Measurements from ENCODE around the gene SYN1.

SYN1 gene

DNA sequence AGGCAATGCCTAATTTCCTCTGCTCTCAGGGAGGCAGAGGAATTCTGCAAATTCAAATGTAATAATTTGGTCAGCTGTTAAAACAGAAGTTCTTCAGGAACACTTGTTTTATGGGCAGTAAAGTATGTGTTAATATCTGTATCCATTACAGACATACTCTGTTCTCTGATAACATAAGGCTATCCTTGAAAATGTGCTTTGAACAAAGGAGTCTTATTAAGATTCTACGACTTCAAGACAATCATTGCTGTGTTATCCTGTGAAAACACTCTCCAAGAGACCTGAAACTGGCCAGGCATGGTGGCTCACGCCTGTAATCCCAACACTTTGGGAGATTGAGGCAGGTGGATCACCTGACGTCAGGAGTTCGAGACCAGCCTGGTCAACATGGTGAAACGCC is 12.0 kb upstream of the SYN1 start:
- Histone ChIP-seq H3K27me3 (no peaks in the 10 kb centered on the region), H3K36me3 (no peaks in the 10 kb centered on the region; the same call in 1 of the 2 replicates), H3K4me3 (ENCODE audit: low read depth, low read length) (no peak overlapping the region), H3K9me3 (no peaks in the 10 kb centered on the region), H3K4me1 (no peaks in the 10 kb centered on the region)
- DNase-seq: no peak
- TF ChIP-seq, protein P1, sequence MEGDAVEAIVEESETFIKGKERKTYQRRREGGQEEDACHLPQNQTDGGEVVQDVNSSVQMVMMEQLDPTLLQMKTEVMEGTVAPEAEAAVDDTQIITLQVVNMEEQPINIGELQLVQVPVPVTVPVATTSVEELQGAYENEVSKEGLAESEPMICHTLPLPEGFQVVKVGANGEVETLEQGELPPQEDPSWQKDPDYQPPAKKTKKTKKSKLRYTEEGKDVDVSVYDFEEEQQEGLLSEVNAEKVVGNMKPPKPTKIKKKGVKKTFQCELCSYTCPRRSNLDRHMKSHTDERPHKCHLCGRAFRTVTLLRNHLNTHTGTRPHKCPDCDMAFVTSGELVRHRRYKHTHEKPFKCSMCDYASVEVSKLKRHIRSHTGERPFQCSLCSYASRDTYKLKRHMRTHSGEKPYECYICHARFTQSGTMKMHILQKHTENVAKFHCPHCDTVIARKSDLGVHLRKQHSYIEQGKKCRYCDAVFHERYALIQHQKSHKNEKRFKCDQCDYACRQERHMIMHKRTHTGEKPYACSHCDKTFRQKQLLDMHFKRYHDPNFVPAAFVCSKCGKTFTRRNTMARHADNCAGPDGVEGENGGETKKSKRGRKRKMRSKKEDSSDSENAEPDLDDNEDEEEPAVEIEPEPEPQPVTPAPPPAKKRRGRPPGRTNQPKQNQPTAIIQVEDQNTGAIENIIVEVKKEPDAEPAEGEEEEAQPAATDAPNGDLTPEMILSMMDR (IDR thresholded peaks at IDR 0.05; ENCODE audit: low read depth, low read length): no peak

DNA sequence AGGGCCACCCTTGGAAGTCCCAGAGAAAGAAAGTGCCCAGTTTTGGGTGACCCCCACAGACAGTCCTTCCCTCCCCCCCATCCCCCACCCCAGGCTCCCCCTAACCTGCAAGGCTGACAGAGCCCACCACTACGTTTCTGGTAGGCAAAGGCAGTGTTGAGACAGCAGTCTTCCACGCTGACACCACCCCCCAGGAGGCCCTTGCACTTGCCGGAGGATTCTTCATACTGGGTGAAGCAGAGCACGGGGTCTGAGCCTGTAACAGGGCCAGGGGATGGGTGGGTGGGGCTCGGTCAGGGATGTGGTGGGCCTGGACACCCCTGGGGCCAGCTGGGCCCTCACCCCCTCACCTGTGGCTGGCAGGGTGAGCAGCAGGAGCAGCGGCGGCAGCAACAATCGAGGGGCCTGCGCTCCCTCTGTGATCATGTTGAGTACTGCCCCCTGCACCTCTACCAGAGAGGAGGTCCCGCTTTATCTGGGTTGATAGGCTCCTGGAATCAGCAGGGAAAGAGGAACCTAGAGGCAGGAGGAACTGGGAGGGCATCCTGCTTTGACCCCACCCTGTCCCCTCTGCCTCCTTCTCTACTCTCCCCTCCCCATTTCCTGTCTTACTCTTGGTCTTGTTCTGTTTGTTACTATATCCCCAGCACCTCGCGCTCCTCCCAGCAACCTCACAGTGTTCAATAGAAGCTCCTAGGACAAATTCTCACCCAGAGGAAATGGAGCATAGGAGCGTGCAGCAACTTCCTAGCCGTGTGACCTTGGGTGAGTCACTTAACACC is 10.0 kb upstream of the SYN1 start, which contains the start of gene CFP:
Gene CFP, minus strand, starts transcription at position 512 of the 782 bp plus-strand sequence. Its CDS starts 86 bp downstream, at position 426.
- H3K4me3 ChIP-seq (ENCODE audit: low read depth, low read length): no peak within 1 kb of the TSS

DNA sequence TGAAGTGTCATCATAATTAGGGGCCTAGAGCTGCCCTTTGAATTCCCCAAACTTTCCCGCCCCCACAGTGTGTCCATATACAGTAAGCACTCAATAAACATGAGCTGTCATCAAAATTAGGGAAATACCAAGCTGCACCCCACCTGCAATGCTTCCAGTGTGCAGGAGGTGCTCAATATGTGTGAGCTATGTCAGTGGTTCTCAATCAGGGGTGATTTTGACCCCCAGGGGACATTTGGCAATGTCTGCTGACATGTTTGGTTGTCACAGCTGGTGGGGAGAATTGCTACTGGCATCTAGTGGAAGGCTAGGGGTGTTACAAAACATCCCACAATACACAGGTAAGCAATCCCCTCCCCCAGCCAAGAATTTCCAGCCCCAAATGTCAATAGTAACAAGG is 9.3 kb upstream of the SYN1 start:
- H3K9me3 ChIP-seq: no peaks in the 10 kb centered on the region
- no peak for DNase-seq
- no peaks in the 10 kb centered on the region for H3K27me3 ChIP-seq
- H3K4me1 ChIP-seq: no peaks in the 10 kb centered on the region
- H3K36me3 ChIP-seq: no peaks in the 10 kb centered on the region
- no peak overlapping the region for H3K4me3 ChIP-seq (ENCODE audit: low read depth, low read length)
- TF ChIP-seq, protein P1 (IDR thresholded peaks at IDR 0.05; ENCODE audit: low read depth, low read length): peak; percentile 13; the same call in 1 of the 2 replicates

More for the DNA sequence above, 10.0 kb upstream of the SYN1 start, which contains the start of gene CFP:
- no peak for DNase-seq
- H3K36me3 ChIP-seq: no peaks in the 10 kb centered on the region
- no peaks in the 10 kb centered on the region for H3K27me3 ChIP-seq
- no peaks in the 10 kb centered on the region for H3K9me3 ChIP-seq
- TF ChIP-seq, protein P1 (IDR thresholded peaks at IDR 0.05; ENCODE audit: low read depth, low read length): no peak
- H3K4me1 ChIP-seq: no peaks in the 10 kb centered on the region

DNA sequence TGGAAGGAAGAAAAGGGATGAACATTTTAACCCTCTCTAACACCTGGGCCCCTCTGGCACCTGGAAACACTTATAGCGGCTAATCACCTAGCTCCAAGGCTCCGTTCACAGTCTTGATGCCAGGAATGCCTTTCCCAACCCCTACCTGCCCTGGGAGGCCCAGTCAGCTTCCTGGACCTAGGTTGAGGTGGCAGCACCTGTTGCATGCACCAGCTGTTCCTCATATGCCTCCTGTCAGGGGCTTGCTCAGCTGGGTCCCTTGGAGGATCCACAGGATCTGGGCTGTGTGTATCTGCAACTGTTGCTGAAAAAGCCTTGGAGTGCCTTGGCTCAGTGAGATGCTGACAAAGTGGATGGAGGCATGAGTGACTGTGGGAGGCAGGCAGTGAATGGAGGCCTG is 5.7 kb upstream of the SYN1 start:
- no peaks in the 10 kb centered on the region for H3K27me3 ChIP-seq
- no peak for DNase-seq
- no peaks in the 10 kb centered on the region for H3K9me3 ChIP-seq
- H3K4me3 ChIP-seq (ENCODE audit: low read depth, low read length): no peak overlapping the region
- H3K4me1 ChIP-seq: no peaks in the 10 kb centered on the region
- TF ChIP-seq, protein P1 (IDR thresholded peaks at IDR 0.05; ENCODE audit: low read depth, low read length): no peak
- H3K36me3 ChIP-seq: no peaks in the 10 kb centered on the region

DNA sequence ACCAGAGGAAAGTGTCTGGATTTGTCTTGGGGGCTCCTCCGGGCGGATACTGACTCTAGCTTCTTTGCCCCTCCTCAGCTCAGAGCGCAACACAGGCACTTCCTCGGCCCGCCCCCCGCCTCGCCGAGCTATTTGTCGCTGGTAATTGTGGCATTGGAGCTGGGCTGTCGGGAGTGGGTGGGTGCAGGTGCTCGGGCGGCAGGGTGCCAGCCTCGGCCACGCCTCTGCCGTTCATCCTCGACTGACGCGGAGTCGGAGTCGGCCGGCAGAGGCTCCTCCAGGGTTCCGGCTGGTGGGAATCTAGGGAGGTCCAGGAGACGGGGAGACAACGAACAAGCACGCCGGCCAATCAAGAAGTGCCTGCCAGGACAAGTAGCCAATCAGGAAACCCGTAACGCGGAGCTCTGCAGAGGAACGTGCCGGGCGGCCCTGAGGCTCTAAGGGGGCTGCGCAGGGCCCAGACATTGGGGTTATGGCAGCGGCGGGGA is 3.9 kb upstream of the SYN1 start:
- TF ChIP-seq, protein P1 (IDR thresholded peaks at IDR 0.05; ENCODE audit: low read depth, low read length): no peak
- DNase-seq: peak; percentile 89
- peak overlapping the region; percentile 48 for H3K4me3 ChIP-seq (ENCODE audit: low read depth, low read length)
- H3K9me3 ChIP-seq: no peaks in the 10 kb centered on the region
- H3K27me3 ChIP-seq: no peaks in the 10 kb centered on the region
- no peaks in the 10 kb centered on the region for H3K4me1 ChIP-seq
- no peaks in the 10 kb centered on the region for H3K36me3 ChIP-seq

DNA sequence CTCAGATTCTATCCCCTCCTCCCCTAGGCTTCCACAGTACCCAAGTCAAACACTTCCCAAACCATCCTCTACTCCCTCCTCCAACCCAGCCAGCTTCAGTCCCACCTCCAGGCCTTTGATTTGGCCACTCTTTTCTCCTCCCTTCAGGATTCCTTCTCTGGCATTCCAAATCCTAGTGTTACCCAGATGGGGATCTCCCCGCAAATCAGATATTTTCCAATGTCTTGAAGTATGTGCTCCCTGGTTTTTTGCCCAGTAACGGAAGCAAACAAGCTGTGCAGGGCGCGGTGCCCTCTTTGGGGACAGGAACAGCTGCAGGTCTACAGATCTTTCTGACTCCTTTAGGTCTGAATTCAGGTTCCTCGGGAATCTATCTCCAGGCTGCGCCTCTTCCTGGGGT is 2.2 kb upstream of the SYN1 start:
- TF ChIP-seq, protein P1 (IDR thresholded peaks at IDR 0.05; ENCODE audit: low read depth, low read length): no peak
- H3K27me3 ChIP-seq: no peaks in the 10 kb centered on the region

More for the DNA sequence above, 2.2 kb upstream of the SYN1 start:
- Histone ChIP-seq H3K4me3 (ENCODE audit: low read depth, low read length) (no peak overlapping the region), H3K36me3 (no peaks in the 10 kb centered on the region), H3K9me3 (no peaks in the 10 kb centered on the region), H3K4me1 (no peaks in the 10 kb centered on the region)
- no peak for DNase-seq

All from BE2C (cell line).